Pulmonary artery endothelial cell (primary cell): ENCODE data around the gene R3HDM2. TPM values are rescaled to one million over a fixed set of nuclear protein-coding genes. Genes with fewer than 3 reads are reported as not detected.
"Not testable (repeated sequence)": the region's sequence is repeated elsewhere in the genome, so short reads cannot be mapped to it uniquely, and the experiment has no call there.

Experiments
- DNase-seq: peaks from one replicate; pipeline ENCODE4 v3.0.0-alpha.2; 2011; ENCODE audit warnings: low read depth, low spot score
- total RNA-seq: library from RNA; depleted of rRNA; stranded (reverse); fragments of >200 nt; gene quantifications from 2 replicates; pipeline ENCODE4 v1.2.3, GENCODE V29; 2014

The R3HDM2 gene
- total RNA-seq, 1 donor from 2014 or later = 5.5 TPM

GRCh38 chr12:57452937-57453509, 22.2 kb upstream of the R3HDM2 start:
- DNase-seq = no peak

DNA sequence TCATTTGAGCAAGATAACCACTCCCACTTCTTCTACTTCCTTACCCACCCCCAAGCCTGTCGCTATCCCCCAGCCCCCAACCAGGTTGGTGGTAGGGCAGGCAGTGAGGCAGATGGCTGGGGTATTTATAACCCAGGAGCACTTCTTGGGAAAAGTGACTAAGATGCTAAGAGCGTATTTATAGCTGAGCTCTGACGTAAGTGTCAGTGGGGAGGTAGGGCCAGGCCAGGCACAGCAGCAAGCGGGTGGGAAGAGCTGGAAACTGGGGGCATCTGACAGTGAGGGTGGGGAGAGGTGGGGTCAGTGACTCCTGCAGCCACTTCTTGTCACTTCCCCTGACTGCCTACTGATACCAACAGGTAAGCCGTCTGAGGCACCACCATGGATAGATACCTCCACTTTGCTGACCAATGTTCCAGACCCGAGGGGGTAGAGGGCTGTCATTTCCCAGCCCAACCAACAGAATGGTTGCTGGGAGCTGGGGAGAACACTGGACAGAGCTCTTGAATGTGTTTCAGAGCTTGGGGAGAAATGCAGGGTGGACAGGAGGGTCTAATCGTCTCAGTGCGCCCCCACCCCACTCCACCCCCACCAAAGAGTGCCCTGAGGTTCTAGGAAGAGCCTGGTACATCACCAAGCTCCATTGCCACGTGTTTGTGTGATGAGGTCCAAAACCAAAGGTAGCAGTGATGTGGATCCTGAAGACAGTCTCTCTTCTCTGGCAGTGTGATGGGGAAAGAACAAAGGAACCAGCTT, 21.5 kb upstream of the R3HDM2 start:
- DNase-seq = no peak

GRCh38 chr12:57451233-57451778, 20.5 kb upstream of the R3HDM2 start:
- DNase-seq = no peak

DNA sequence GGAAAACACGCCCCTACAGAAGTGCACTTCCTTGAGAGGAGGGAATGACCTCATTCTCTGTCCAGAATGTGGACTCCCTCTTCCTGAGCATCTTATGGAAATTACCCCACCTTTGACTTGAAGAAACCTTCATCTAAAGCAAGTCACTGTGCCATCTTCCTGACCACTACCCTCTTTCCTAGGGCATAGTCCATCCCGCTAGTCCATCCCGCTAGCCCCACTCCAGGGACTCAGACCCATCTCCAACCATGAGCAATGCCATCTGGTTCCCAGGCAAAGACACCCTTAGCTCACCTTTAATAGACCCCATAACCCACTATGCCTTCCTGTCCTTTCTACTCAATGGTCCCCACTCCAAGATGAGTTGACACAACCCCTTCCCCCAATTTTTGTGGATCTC, 19.2 kb upstream of the R3HDM2 start:
- DNase-seq = no peak

DNA sequence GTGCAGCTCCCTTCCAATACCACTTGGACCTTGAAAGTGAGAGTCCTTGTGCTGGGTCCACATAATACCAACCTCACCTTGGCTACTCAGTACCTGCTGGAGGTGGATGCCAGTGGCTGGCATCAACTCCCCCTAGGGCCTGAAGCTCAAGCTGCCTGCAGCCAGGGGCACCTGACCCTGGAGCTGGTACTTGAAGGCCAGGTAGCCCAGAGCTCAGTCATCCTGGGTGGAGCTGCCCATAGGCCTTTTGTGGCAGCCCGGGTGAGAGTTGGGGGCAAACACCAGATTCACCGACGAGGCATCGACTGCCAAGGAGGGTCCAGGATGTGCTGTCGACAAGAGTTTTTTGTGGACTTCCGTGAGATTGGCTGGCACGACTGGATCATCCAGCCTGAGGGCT, 18.5 kb upstream of the R3HDM2 start:
- no peak for DNase-seq

- DNase-seq = no peak
Observed at GRCh38 chr12:57448669-57449068, 17.8 kb upstream of the R3HDM2 start.

- no peak for DNase-seq
Observed at GRCh38 chr12:57446292-57446960, 15.6 kb upstream of the R3HDM2 start.

DNA sequence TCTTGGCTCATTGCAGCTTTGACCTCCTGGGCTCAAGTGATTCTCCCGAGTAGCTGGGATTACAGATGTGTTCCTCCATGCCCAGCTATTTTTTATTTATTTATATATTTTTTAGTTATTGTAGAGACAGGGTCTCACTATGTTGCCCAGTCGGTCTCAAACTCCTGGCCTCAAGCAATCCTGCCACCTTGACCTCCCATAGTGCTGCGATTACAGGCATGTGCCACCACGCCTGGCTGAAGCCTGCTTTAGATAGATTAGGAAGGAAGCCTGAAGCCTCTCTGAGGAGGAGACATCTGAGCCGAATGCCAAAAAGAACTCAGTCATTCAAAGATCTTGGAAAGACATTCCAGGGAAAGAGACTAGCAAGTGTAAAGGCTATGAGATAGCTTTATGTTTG, 13.9 kb upstream of the R3HDM2 start:
- DNase-seq = no peak

GRCh38 chr12:57444337-57444736, 13.5 kb upstream of the R3HDM2 start:
- DNase-seq = not testable (repeated sequence)

GRCh38 chr12:57441846-57442427, 11.1 kb upstream of the R3HDM2 start:
- DNase-seq = no peak

DNA sequence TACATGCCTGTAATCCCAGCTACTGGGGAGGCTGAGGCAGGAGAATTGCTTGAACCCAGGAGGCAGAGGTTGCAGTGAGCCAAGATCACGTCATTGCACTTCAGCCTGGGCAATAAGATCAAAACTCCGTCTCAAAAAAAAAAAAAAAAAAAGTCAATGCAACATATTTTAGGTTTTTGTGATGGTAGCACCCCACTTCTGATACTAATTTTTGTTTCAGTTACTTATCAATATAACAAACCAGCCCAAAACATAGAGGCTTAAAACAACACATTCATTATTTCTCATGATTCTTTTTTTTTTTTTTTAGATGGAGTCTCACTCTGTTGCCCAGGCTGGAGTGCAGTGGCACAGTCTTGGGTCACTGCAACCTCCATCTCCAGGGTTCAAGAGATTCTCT, 10.6 kb upstream of the R3HDM2 start:
- not testable (repeated sequence) for DNase-seq

GRCh38 chr12:57439762-57440266, 9.0 kb upstream of the R3HDM2 start:
- no peak for DNase-seq

DNA sequence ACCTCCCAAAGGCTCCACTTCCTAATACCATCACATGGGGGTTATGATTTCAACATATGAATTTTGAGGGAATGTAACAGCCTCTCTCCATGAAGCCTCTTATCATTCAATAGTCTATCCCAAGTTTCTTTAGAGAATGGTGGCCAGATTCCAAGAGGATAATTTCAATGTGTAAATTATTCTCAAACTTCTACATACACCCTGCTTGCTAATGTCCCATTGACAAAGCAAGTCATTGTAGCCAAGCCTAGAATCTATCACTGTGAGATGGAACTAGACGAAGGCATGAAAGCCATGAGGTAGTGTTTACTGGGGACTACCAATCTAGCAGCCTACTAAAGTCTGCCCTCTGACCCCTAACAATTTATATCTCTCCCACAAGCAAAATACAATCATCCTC, 7.6 kb upstream of the R3HDM2 start:
- DNase-seq = no peak

- DNase-seq = no peak
Observed at GRCh38 chr12:57435293-57435692, 4.5 kb upstream of the R3HDM2 start.

DNA sequence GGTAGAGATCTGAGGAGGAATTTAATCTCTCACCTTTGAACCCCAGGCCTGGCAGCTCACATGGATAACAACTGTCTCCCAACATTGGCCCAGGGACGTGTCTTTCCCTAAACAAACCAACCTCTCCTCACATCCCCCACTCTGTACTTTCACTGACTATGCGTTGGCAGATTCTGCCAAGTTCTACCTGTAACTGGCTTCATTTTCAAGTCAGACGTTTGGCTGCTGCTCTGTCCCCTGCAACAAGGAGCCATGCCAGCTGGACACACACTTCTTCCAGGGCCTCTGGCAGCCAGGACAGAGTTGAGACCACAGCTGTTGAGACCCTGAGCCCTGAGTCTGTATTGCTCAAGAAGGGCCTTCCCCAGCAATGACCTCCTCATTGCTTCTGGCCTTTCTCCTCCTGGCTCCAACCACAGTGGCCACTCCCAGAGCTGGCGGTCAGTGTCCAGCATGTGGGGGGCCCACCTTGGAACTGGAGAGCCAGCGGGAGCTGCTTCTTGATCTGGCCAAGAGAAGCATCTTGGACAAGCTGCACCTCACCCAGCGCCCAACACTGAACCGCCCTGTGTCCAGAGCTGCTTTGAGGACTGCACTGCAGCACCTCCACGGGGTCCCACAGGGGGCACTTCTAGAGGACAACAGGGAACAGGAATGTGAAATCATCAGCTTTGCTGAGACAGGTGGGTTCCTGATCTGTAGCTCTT, 3.8 kb upstream of the R3HDM2 start, which contains the start of gene INHBC:
INHBC (plus strand) TSS at position 268 of the 707 bp plus-strand sequence; CDS start at position 371, 103 bp downstream.
- DNase-seq = no peak

- no peak for DNase-seq
Observed at GRCh38 chr12:57433370-57433769, 2.5 kb upstream of the R3HDM2 start.

- DNase-seq = no peak
Observed at GRCh38 chr12:57431654-57432188, 878 bp upstream of the R3HDM2 start.

DNA sequence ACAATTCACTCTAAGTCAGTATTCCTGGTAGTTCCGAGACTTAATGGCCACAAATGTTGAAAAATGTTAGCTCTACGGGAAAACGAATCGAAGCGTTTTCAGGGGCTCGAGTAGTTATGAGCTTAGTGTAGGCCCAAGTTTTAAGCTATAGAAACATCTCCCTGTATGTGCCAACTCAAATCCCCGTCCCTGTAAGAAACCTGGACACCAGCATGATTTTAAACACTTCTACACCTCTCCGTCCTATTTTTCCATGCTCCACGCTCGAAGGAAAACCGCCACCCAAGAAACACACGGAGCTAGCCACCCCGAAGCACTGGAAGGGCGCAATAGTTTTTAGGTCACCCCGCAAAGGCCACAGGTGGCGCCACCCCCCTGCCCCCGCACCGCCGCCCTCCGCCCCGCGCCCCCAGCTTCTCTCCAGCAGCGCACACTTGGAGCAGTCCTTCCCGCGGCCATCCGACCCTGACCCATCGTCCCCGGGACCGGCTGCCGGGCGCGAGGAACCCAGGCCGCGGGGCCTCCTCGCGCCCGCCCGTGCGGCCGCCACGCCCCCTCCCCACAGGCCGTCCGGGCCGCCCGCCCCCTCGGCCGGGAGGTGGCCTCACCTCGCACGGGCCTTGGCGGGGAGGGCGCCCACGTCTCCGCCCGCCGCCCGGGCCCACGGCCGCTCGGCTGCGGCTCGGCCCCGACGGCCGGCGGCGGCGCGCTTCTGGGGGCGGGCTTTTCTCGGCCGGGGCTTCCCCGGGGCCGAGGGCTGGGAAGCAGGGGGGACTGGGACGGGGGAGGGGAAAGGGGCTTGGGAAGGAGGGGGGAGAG, 522 bp downstream of the R3HDM2 start:
- DNase-seq = no peak

DNA sequence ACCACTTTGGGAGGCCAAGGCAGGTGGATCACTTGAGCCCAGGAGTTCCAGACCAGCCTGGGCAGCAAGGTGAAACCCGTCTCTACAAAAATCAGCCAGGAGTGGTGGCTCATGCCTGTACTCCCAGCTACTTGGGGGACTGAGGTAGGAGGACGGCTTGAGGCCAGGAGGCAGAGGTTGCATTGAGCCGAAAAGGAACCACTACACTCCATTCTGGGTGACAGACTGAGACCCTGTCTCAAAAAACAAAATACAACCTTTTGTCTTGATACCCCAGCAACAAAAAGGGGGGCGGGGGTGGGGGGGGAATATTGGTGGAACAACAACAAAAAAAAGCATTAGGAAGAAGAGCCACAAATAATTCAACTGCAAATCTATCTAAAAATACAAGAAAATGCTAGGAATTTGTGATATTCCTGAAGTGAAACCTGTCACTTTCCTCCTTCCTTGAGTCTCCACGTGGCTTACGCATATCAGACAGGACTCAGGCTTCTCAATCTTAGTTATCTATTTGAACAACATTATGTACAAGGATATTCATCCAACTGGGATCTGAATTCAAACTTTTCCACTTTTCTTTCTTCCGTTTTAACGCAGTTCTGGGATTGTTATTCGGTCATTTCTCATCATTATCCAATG, 1.3 kb downstream of the R3HDM2 start:
- no peak for DNase-seq
